ENCODE data around the gene SP5. TPM values are rescaled to one million over a fixed set of nuclear protein-coding genes. Genes with fewer than 3 reads are reported as not detected.

SP5 gene
- total and polyA plus RNA-seq, 2 of the 4 experiments (the other 2 are of a cell fraction) = not detected

DNA sequence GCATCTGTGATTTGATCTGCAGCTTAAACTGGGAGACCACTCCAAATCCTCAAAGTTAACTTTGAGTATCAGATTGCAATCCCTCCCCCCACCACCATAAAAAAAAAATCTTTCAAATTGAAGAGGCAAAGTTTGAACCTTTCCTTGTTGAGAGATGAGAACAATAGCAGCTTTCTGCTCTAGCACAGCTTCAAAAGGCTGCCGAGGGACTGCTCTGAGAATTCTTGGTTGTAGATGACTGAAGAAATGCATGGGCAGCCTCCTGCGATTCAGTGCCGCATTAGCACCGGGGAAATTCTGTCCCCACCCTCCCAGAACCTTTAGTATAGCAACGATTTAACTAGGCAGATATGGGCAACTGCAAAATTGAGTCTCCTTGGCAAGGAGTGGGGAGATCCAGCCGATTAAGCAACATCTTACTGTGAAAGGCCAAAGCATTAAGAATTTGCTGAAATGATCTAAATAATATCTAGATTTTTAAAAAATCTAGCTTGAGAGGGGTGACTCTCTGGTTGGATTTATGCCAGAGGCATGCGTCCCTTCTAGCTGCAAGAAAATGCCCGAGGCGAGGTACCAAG is 3.9 kb upstream of the SP5 start:
- in situ Hi-C loops (cut with MboI; ENCODE audit: low sequenced_read_pairs) (no loop called here), dilution Hi-C loops (cut with HindIII; ENCODE audit: low sequenced_read_pairs, unreplicated experiment) (no loop called here), intact Hi-C loops (cut with micrococcal nuclease) (no loop called here)
- Histone ChIP-seq H2AK5ac (ENCODE audit: low read depth, low read length) (no peak overlapping the region), H3K27me3 (ENCODE audit: control insufficient read depth, insufficient read depth, low read length) (peaks cover 68% of the 10 kb centered on the region), H4K5ac (ENCODE audit: low read depth, low read length) (no peak overlapping the region), H3K36me3 (ENCODE audit: control insufficient read depth, insufficient read depth, low read length) (no peaks in the 10 kb centered on the region), H3K27ac (ENCODE audit: insufficient read depth, low read length) (no peak overlapping the region), H3K9me1 (ENCODE audit: insufficient read depth, low read length) (no peaks in the 10 kb centered on the region), H2AK9ac (replicated peaks; ENCODE audit: low read depth, low read length, poor library complexity) (no peak overlapping the region), H3K9me3 (ENCODE audit: control insufficient read depth, insufficient read depth, low read length) (peaks cover 4% of the 10 kb centered on the region; the same call in 1 of the 2 replicates), H3K18ac (ENCODE audit: low read depth, low read length) (no peak overlapping the region), H3K4me2 (ENCODE audit: low read depth, low read length) (no peak overlapping the region), H2BK15ac (ENCODE audit: low read depth, low read length) (no peak overlapping the region), H2AFZ (replicated peaks; ENCODE audit: low read length, poor library complexity) (no peak overlapping the region), H3K9ac (ENCODE audit: low read depth, low read length) (no peak overlapping the region), H3K14ac (replicated peaks; ENCODE audit: low read depth, low read length) (no peak overlapping the region), H2BK120ac (ENCODE audit: low read depth, low read length) (no peak overlapping the region), H3K4me3 (ENCODE audit: insufficient read depth, low read depth, low read length) (no peak overlapping the region), H2BK20ac (ENCODE audit: low read depth, low read length) (no peak overlapping the region), H3K4ac (ENCODE audit: low read depth, low read length) (no peak overlapping the region), H3K56ac (ENCODE audit: extremely low read depth, insufficient read depth, low read length) (no peak overlapping the region), H4K91ac (ENCODE audit: insufficient read depth, low read depth, low read length) (no peak overlapping the region), H4K20me1 (ENCODE audit: insufficient read depth, low read length) (no peaks in the 10 kb centered on the region), H4K8ac (ENCODE audit: low read depth in 2 of 2, low read length in 2 of 2) (no peak overlapping the region), H2BK5ac (ENCODE audit: low read depth, low read length, poor library complexity, severe bottlenecking) (no peak overlapping the region), H3K79me1 (ENCODE audit: low read depth in 1 of 2, low read length in 2 of 2) (no peaks in the 10 kb centered on the region), H3K23ac (ENCODE audit: low read depth, low read length) (no peak overlapping the region), H3K4me1 (ENCODE audit: control insufficient read depth, insufficient read depth, low read length) (no peaks in the 10 kb centered on the region; the same call in 1 of the 2 replicates)
- TF ChIP-seq RFX5 (IDR thresholded peaks at IDR 0.05; ENCODE audit: low read depth, low read length) (no peak), MAZ (IDR thresholded peaks at IDR 0.05; ENCODE audit: borderline replicate concordance, low read depth, low read length) (no peak), MXI1 (IDR thresholded peaks at IDR 0.05; ENCODE audit: borderline replicate concordance, low read depth, low read length) (no peak), SMC3 (IDR thresholded peaks at IDR 0.05; ENCODE audit: low read depth, low read length) (no peak), CHD1 (IDR thresholded peaks at IDR 0.05; ENCODE audit: low read depth, low read length) (no peak), POLR2A (IDR thresholded peaks at IDR 0.05; ENCODE audit: low read depth, low read length) (no peak), CEBPB (IDR thresholded peaks at IDR 0.05; ENCODE audit: low read depth, low read length) (no peak), RCOR1 (IDR thresholded peaks at IDR 0.05; ENCODE audit: insufficient replicate concordance, low read length) (no peak), BHLHE40 (IDR thresholded peaks at IDR 0.05; ENCODE audit: low read depth, low read length) (no peak), MAFK (IDR thresholded peaks at IDR 0.05; ENCODE audit: low read depth, low read length) (no peak), NFE2L2 (IDR thresholded peaks at IDR 0.05; ENCODE audit: low read depth, low read length) (no peak), RAD21 (IDR thresholded peaks at IDR 0.05; ENCODE audit: low read length) (no peak), USF2 (IDR thresholded peaks at IDR 0.05; ENCODE audit: low read depth, low read length) (no peak)
- TF ChIP-seq, protein P1, sequence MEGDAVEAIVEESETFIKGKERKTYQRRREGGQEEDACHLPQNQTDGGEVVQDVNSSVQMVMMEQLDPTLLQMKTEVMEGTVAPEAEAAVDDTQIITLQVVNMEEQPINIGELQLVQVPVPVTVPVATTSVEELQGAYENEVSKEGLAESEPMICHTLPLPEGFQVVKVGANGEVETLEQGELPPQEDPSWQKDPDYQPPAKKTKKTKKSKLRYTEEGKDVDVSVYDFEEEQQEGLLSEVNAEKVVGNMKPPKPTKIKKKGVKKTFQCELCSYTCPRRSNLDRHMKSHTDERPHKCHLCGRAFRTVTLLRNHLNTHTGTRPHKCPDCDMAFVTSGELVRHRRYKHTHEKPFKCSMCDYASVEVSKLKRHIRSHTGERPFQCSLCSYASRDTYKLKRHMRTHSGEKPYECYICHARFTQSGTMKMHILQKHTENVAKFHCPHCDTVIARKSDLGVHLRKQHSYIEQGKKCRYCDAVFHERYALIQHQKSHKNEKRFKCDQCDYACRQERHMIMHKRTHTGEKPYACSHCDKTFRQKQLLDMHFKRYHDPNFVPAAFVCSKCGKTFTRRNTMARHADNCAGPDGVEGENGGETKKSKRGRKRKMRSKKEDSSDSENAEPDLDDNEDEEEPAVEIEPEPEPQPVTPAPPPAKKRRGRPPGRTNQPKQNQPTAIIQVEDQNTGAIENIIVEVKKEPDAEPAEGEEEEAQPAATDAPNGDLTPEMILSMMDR (conservative IDR thresholded peaks at IDR 0.05; ENCODE audit: low read depth, low read length) = no peak
- TF ChIP-seq, protein P2, sequence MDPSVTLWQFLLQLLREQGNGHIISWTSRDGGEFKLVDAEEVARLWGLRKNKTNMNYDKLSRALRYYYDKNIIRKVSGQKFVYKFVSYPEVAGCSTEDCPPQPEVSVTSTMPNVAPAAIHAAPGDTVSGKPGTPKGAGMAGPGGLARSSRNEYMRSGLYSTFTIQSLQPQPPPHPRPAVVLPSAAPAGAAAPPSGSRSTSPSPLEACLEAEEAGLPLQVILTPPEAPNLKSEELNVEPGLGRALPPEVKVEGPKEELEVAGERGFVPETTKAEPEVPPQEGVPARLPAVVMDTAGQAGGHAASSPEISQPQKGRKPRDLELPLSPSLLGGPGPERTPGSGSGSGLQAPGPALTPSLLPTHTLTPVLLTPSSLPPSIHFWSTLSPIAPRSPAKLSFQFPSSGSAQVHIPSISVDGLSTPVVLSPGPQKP (IDR thresholded peaks at IDR 0.05; ENCODE audit: borderline replicate concordance, low read depth, low read length) = no peak
- ATAC-seq (ENCODE audit: low read depth) (no peak), DNase-seq (no peak)
- ChIA-PET POLR2A (ENCODE audit: unreplicated experiment) (no interaction called here), CTCF (no interaction called here)
- BruUV-seq (replicated peaks) = no TSS peak
- WGBS, 2 experiments (ENCODE audit: extremely low coverage in 2 of 2, insufficient read length in 1 of 2) = no CpG with 5 or more reads among the region's 9 CpGs
